Measurements from ENCODE around the gene ABCC1.
"Not testable (repeated sequence)": the region's sequence is repeated elsewhere in the genome, so short reads cannot be mapped to it uniquely, and the experiment has no call there.

ABCC1 gene

DNA sequence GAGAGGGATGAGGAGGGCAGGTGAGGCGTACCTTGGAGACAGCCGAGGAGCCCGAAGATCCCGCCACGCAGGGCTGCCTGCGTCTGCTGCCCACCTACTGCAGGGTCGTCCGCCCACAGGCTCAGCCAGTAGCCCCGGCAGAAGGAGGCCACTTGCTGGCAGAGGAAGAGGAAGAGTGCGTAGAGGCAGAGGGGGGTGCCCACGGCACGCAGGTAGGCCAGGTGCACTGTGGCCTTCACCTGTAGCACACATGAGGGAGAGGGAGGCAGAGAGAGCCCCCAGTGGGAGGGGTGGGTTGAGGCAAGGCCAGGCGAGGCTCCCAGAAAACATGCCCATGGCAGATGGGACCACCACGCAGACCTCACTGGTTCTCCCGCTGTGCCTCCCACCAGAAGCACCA is 220.2 kb downstream of the ABCC1 start:
- H3K4me1 ChIP-seq (ENCODE audit: control insufficient read depth, insufficient read depth, low read length) = no peaks in the 10 kb centered on the region
- H3K36me3 ChIP-seq (ENCODE audit: control insufficient read depth, insufficient read depth, low read length, severe bottlenecking) = no peaks in the 10 kb centered on the region
- DNase-seq (ENCODE audit: low read depth) = no peak
- peaks cover 2% of the 10 kb centered on the region for H3K27me3 ChIP-seq (replicated peaks; ENCODE audit: control insufficient read depth, insufficient read depth, low read length)
- no peak overlapping the region for H3K4me3 ChIP-seq (ENCODE audit: low read length)
- H3K9ac ChIP-seq (ENCODE audit: low read length) = no peak overlapping the region
- no peaks in the 10 kb centered on the region for H3K9me3 ChIP-seq (ENCODE audit: control insufficient read depth, low read length)

DNA sequence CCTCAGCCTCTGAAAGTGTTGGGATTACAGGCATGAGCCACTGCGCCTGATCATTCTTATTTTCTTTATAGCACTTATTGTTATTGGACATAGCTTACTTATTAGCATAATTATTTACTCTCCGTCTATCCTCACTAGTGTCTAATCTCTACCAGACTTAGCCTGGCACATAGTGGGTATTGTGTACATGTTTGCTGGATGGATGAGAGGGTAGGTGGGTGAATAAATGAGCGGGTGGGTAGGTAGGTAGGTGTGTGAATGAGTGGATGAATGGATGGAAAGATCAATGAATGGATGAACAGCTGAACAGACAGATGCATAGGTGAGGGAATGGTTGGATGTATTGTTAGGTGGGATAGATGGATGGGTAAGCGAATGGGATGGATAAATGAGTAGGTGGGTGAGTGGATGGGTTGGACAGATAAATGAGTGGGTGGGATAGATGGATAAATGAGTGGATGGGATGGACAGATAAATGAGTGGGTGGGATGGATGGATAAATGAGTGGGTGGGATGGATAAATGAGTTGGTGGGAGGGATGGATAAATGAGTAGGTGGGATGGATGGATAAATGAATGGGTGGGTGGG is 222.0 kb downstream of the ABCC1 start:
- Histone ChIP-seq H3K4me3 (ENCODE audit: low read length) (no peak overlapping the region), H3K9ac (ENCODE audit: low read length) (no peak overlapping the region), H3K36me3 (ENCODE audit: control insufficient read depth, insufficient read depth, low read length, severe bottlenecking) (no peaks in the 10 kb centered on the region), H3K9me3 (ENCODE audit: control insufficient read depth, low read length) (peaks cover 5% of the 10 kb centered on the region), H3K4me1 (ENCODE audit: control insufficient read depth, insufficient read depth, low read length) (no peaks in the 10 kb centered on the region), H3K27me3 (replicated peaks; ENCODE audit: control insufficient read depth, insufficient read depth, low read length) (peaks cover 9% of the 10 kb centered on the region)
- no peak for DNase-seq (ENCODE audit: low read depth)

GRCh38 chr16:16172991-16173390 is 223.6 kb downstream of the ABCC1 start:
- Histone ChIP-seq H3K9me3 (ENCODE audit: control insufficient read depth, low read length) (peaks cover 7% of the 10 kb centered on the region), H3K9ac (ENCODE audit: low read length) (no peak overlapping the region), H3K36me3 (ENCODE audit: control insufficient read depth, insufficient read depth, low read length, severe bottlenecking) (no peaks in the 10 kb centered on the region), H3K4me3 (ENCODE audit: low read length) (no peak overlapping the region), H3K27me3 (replicated peaks; ENCODE audit: control insufficient read depth, insufficient read depth, low read length) (peaks cover 20% of the 10 kb centered on the region), H3K4me1 (ENCODE audit: control insufficient read depth, insufficient read depth, low read length) (no peaks in the 10 kb centered on the region)
- DNase-seq (ENCODE audit: low read depth) = no peak

DNA sequence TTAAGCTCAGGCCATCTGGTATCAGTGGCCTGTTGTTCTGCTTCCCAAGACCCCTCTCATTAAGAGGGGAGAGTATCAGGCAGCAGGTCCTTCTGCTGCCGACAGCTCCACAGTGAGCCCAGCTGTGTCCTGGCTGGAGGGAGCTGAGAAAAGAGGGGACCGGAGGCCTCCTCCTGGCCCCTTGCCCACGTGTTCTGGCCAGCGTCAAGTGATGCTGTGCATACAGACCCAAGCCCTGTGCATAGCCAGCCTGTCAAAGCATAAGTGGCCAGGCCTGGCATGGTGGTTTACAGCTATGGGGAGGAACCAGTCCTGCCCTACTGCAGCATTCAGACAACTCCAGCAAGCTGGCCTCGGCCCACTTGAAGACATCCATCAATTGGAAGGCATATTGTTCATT is 225.9 kb downstream of the ABCC1 start:
- DNase-seq (ENCODE audit: low read depth) = no peak

GRCh38 chr16:16176328-16176727 is 226.9 kb downstream of the ABCC1 start:
- Histone ChIP-seq H3K9ac (ENCODE audit: low read length) (no peak overlapping the region), H3K9me3 (ENCODE audit: control insufficient read depth, low read length) (peaks cover 7% of the 10 kb centered on the region), H3K4me3 (ENCODE audit: low read length) (no peak overlapping the region), H3K27me3 (replicated peaks; ENCODE audit: control insufficient read depth, insufficient read depth, low read length) (peaks cover 21% of the 10 kb centered on the region), H3K36me3 (ENCODE audit: control insufficient read depth, insufficient read depth, low read length, severe bottlenecking) (no peaks in the 10 kb centered on the region), H3K4me1 (ENCODE audit: control insufficient read depth, insufficient read depth, low read length) (no peaks in the 10 kb centered on the region)
- no peak for DNase-seq (ENCODE audit: low read depth)

More for the DNA sequence above, 225.9 kb downstream of the ABCC1 start:
- Histone ChIP-seq H3K27me3 (replicated peaks; ENCODE audit: control insufficient read depth, insufficient read depth, low read length) (peaks cover 23% of the 10 kb centered on the region), H3K4me3 (ENCODE audit: low read length) (no peak overlapping the region), H3K9ac (ENCODE audit: low read length) (no peak overlapping the region), H3K4me1 (ENCODE audit: control insufficient read depth, insufficient read depth, low read length) (no peaks in the 10 kb centered on the region), H3K9me3 (ENCODE audit: control insufficient read depth, low read length) (peaks cover 7% of the 10 kb centered on the region), H3K36me3 (ENCODE audit: control insufficient read depth, insufficient read depth, low read length, severe bottlenecking) (no peaks in the 10 kb centered on the region)

DNA sequence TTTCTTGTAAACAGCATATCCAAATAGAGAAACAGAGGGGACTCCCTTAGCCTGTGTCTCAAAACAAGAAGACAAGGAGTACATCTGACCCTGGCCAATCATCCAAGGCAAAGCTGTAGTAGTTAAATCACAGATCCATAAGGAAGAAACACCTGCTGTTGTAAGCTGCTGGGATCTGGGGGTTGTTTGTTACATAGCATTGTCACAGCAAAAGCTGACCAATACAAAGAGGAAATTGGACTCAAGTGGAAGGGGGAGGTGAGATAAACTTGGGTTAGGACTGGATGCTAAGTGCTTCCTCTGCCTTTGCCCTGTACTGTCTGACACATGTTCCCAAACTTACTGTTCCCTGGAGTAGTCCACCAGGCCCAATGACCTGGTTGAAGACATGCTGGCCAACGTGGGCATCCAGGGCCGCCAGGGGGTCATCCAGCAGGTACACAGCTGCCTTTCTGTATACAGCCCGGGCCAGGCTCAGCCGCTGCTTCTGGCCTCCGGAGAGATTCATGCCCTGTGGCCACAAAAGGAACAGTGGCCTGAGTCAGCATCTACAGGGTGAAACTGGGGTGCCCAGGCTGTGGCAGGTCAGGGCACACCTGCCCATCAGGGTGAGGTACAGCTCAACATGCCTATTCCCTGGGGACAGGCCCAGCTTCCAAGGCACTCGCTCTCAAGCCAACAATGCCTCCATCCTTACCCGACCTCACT is 229.2 kb downstream of the ABCC1 start:
- no peaks in the 10 kb centered on the region for H3K4me1 ChIP-seq (ENCODE audit: control insufficient read depth, insufficient read depth, low read length)
- no peaks in the 10 kb centered on the region for H3K36me3 ChIP-seq (ENCODE audit: control insufficient read depth, insufficient read depth, low read length, severe bottlenecking)
- peaks cover 7% of the 10 kb centered on the region for H3K9me3 ChIP-seq (ENCODE audit: control insufficient read depth, low read length)
- no peak overlapping the region for H3K4me3 ChIP-seq (ENCODE audit: low read length)
- DNase-seq (ENCODE audit: low read depth) = no peak
- H3K27me3 ChIP-seq (replicated peaks; ENCODE audit: control insufficient read depth, insufficient read depth, low read length) = peaks cover 39% of the 10 kb centered on the region
- H3K9ac ChIP-seq (ENCODE audit: low read length) = no peak overlapping the region

DNA sequence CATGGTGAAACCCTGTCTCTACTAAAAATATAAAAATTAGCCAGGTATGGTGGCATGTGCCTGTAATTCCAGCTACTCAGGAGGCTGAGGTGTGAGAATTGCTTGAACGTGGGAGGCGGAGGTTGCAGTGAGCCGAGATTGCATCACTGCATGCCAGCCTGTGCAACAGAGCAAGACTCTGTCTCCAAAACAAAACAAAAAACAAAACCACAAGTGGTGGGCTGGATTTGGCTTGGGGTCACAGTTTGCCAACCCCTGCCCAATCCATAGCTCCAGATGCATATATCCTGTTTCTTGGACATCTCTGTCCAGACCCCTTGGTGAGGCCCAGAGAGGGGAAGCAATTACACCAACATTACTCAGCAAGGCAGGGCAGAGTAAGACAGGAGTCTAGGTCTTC is 232.3 kb downstream of the ABCC1 start:
- not testable (repeated sequence) for H3K4me3 ChIP-seq (ENCODE audit: low read length); H3K4me1 ChIP-seq (ENCODE audit: control insufficient read depth, insufficient read depth, low read length); H3K9ac ChIP-seq (ENCODE audit: low read length); H3K9me3 ChIP-seq (ENCODE audit: control insufficient read depth, low read length); H3K36me3 ChIP-seq (ENCODE audit: control insufficient read depth, insufficient read depth, low read length, severe bottlenecking)
- peaks cover 39% of the 10 kb centered on the region for H3K27me3 ChIP-seq (replicated peaks; ENCODE audit: control insufficient read depth, insufficient read depth, low read length)
- DNase-seq (ENCODE audit: low read depth) = peak; percentile 64

DNA sequence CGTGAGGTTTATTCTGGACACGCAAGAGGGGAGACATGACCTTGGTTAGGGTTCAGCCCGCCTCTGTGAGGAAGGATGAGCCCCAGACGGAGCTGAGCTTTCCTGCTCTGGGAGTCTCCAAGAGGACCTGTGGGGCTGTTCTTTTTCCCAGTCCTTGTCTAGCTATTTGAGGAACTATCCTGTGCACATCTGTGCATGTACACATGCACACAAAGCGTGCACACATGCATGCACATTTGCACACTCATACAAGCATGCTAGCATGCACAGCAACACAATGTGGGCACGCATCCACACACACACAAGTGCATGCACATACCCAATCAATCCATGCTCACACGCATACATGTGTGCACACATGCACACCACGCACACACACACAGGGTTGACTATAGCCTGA is 233.5 kb downstream of the ABCC1 start:
- no peak for DNase-seq (ENCODE audit: low read depth)
- Histone ChIP-seq H3K9ac (ENCODE audit: low read length) (no peak overlapping the region), H3K9me3 (ENCODE audit: control insufficient read depth, low read length) (no peaks in the 10 kb centered on the region)

DNA sequence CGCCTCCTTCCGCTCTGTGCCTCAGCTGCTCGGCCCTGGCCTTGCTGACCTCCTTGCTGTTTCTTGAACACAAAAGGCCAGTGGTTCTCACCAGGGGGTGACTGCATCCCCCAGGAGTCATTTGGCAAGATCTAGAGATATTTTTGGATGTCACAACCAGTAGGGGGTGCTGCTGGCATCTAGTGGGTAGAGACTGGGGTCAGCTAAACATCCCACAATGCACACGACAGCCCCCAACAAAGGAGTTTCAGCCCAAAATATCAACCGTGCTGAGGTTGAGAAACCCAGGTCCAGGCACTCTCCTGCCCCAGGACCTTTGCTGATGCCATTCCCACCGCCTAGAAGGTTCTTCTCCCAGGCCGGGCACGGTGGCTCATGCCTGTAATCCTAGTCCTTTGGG is 234.1 kb downstream of the ABCC1 start:
- no peak overlapping the region for H3K4me3 ChIP-seq (ENCODE audit: low read length)
- no peaks in the 10 kb centered on the region for H3K36me3 ChIP-seq (ENCODE audit: control insufficient read depth, insufficient read depth, low read length, severe bottlenecking)
- peaks cover 32% of the 10 kb centered on the region for H3K27me3 ChIP-seq (replicated peaks; ENCODE audit: control insufficient read depth, insufficient read depth, low read length)
- H3K9ac ChIP-seq (ENCODE audit: low read length) = no peak overlapping the region
- H3K9me3 ChIP-seq (ENCODE audit: control insufficient read depth, low read length) = no peaks in the 10 kb centered on the region
- no peaks in the 10 kb centered on the region for H3K4me1 ChIP-seq (ENCODE audit: control insufficient read depth, insufficient read depth, low read length)
- DNase-seq (ENCODE audit: low read depth) = no peak

More for the DNA sequence above, 233.5 kb downstream of the ABCC1 start:
- H3K4me1 ChIP-seq (ENCODE audit: control insufficient read depth, insufficient read depth, low read length) = no peaks in the 10 kb centered on the region
- H3K36me3 ChIP-seq (ENCODE audit: control insufficient read depth, insufficient read depth, low read length, severe bottlenecking) = no peaks in the 10 kb centered on the region
- peaks cover 30% of the 10 kb centered on the region for H3K27me3 ChIP-seq (replicated peaks; ENCODE audit: control insufficient read depth, insufficient read depth, low read length)
- no peak overlapping the region for H3K4me3 ChIP-seq (ENCODE audit: low read length)

GRCh38 chr16:16184594-16184993 is 235.2 kb downstream of the ABCC1 start:
- Histone ChIP-seq H3K4me1 (ENCODE audit: control insufficient read depth, insufficient read depth, low read length) (no peaks in the 10 kb centered on the region), H3K9ac (ENCODE audit: low read length) (no peak overlapping the region), H3K36me3 (ENCODE audit: control insufficient read depth, insufficient read depth, low read length, severe bottlenecking) (no peaks in the 10 kb centered on the region), H3K27me3 (replicated peaks; ENCODE audit: control insufficient read depth, insufficient read depth, low read length) (peaks cover 37% of the 10 kb centered on the region), H3K4me3 (ENCODE audit: low read length) (no peak overlapping the region), H3K9me3 (ENCODE audit: control insufficient read depth, low read length) (no peaks in the 10 kb centered on the region)
- no peak for DNase-seq (ENCODE audit: low read depth)

DNA sequence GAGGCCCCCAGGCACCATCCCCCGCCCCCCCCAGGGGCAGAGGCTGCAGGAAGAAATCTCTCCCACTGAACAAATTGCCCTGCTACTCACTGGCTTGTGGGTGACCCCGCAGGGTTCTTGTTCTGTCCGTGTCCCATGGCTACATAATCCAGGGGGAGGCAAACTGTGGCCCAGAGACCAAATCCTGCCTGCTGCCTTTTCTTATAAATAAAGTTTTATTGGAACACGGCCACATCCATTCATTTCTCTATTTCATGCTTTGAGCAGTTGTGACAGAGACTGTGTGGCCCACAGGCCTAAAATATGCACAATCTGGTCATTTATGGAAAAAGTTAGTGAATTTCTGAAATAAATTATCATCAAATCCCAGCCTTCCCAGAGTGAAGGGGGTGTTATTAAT is 235.7 kb downstream of the ABCC1 start:
- Histone ChIP-seq H3K4me3 (ENCODE audit: low read length) (no peak overlapping the region), H3K4me1 (ENCODE audit: control insufficient read depth, insufficient read depth, low read length) (no peaks in the 10 kb centered on the region), H3K36me3 (ENCODE audit: control insufficient read depth, insufficient read depth, low read length, severe bottlenecking) (no peaks in the 10 kb centered on the region), H3K9ac (ENCODE audit: low read length) (no peak overlapping the region), H3K9me3 (ENCODE audit: control insufficient read depth, low read length) (no peaks in the 10 kb centered on the region), H3K27me3 (replicated peaks; ENCODE audit: control insufficient read depth, insufficient read depth, low read length) (peaks cover 42% of the 10 kb centered on the region)
- no peak for DNase-seq (ENCODE audit: low read depth)

DNA sequence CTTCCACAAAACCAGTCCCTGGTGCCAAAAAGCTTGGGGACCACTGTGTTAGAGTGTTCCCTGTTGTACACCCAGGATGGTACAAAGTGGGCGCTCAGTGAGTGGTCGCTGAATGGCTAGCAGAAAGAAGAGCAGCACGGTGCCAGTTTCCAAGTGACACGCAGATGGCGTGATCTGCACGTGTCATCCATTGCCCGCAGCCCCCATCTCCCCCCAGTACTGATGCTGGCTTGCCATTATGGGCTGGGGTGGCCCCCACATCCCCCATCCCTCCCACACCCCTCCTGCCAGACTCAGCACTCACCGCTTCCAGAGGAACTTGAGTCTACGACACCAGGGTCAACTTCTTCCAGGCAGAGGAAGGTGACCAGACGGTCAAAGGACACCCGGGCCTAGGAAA is 237.4 kb downstream of the ABCC1 start:
- Histone ChIP-seq H3K9me3 (ENCODE audit: control insufficient read depth, low read length) (no peaks in the 10 kb centered on the region), H3K27me3 (replicated peaks; ENCODE audit: control insufficient read depth, insufficient read depth, low read length) (peaks cover 46% of the 10 kb centered on the region), H3K9ac (ENCODE audit: low read length) (no peak overlapping the region), H3K4me3 (ENCODE audit: low read length) (no peak overlapping the region), H3K4me1 (ENCODE audit: control insufficient read depth, insufficient read depth, low read length) (no peaks in the 10 kb centered on the region), H3K36me3 (ENCODE audit: control insufficient read depth, insufficient read depth, low read length, severe bottlenecking) (no peaks in the 10 kb centered on the region)
- no peak for DNase-seq (ENCODE audit: low read depth)
